GM04503 (cell line): ENCODE results near the gene CNOT1.
"Not testable (repeated sequence)": the region's sequence is repeated elsewhere in the genome, so short reads cannot be mapped to it uniquely, and the experiment has no call there.

ENCODE experiments used
- DNase-seq: peaks from one replicate; pipeline ENCODE4 v3.0.0-alpha.2; 2012; ENCODE audit warnings: low read depth

Gene CNOT1

GRCh38 chr16:58629733-58630640, at the start of gene CNOT1:
CNOT1 (minus strand) TSS chr16:58629826; CDS start chr16:58599337, 30,489 bp downstream.
- DNase-seq = peak; percentile 98

GRCh38 chr16:58678716-58679115, 49.1 kb upstream of the CNOT1 start:
- no peak for DNase-seq

- DNase-seq = no peak
These were observed 48.6 kb upstream of the CNOT1 start for GRCh38 chr16:58678269-58678668.

- no peak for DNase-seq
These were observed 41.4 kb upstream of the CNOT1 start for GRCh38 chr16:58670946-58671583.

GRCh38 chr16:58670177-58670576, 40.6 kb upstream of the CNOT1 start:
- no peak for DNase-seq

GRCh38 chr16:58665200-58665599, 35.6 kb upstream of the CNOT1 start:
- DNase-seq = no peak

- DNase-seq = peak; percentile 62
These were observed 31.7 kb upstream of the CNOT1 start for GRCh38 chr16:58661199-58661830.

GRCh38 chr16:58659911-58660310, 30.3 kb upstream of the CNOT1 start:
- DNase-seq = not testable (repeated sequence)

GRCh38 chr16:58658796-58659211, 29.2 kb upstream of the CNOT1 start:
- DNase-seq = no peak

- DNase-seq = no peak
These were observed 27.3 kb upstream of the CNOT1 start for GRCh38 chr16:58656899-58657298.

GRCh38 chr16:58655215-58655596, 25.6 kb upstream of the CNOT1 start:
- DNase-seq = no peak

- DNase-seq = no peak
These were observed 25.1 kb upstream of the CNOT1 start for GRCh38 chr16:58654560-58655214.

GRCh38 chr16:58652741-58653140, 23.1 kb upstream of the CNOT1 start:
- DNase-seq = no peak

- no peak for DNase-seq
These were observed 22.3 kb upstream of the CNOT1 start for GRCh38 chr16:58651965-58652348.

GRCh38 chr16:58649707-58650106, 20.1 kb upstream of the CNOT1 start:
- no peak for DNase-seq

GRCh38 chr16:58647107-58647506, 17.5 kb upstream of the CNOT1 start:
- DNase-seq = no peak

- DNase-seq = no peak
These were observed 15.3 kb upstream of the CNOT1 start for GRCh38 chr16:58644765-58645487.

- no peak for DNase-seq
These were observed 14.5 kb upstream of the CNOT1 start for GRCh38 chr16:58644108-58644507.

GRCh38 chr16:58640949-58641348, 11.3 kb upstream of the CNOT1 start:
- DNase-seq = no peak

GRCh38 chr16:58639836-58640235, 10.2 kb upstream of the CNOT1 start:
- DNase-seq = no peak

GRCh38 chr16:58639230-58639629, 9.6 kb upstream of the CNOT1 start:
- no peak for DNase-seq
